GM12878 (cell line): ENCODE data around the gene BBS2.

Experiments
- CEBPB ChIP-seq, 2 experiments: fragments of 150-350 bp in 1 of 2; IDR thresholded peaks; 2 replicates each; pipeline ENCODE4 v1.6.1; 2012 to 2014; ENCODE audit warnings: low read depth in 2 of 2, low read length in 2 of 2, borderline replicate concordance in 1 of 2, inconsistent platforms in 1 of 2
- EZH2 ChIP-seq: IDR thresholded peaks from 2 replicates; pipeline ENCODE4 v1.6.1; 2012; ENCODE audit warnings: low read depth, mild to moderate bottlenecking, control low read depth, inconsistent platforms, low read length, borderline replicate concordance; ENCODE audit not compliant: control insufficient read depth
- FOXM1 ChIP-seq: IDR thresholded peaks from 2 replicates; pipeline ENCODE4 v1.6.1; 2012; ENCODE audit warnings: low read depth, mild to moderate bottlenecking, inconsistent platforms, low read length, moderate library complexity
- GATAD2B ChIP-seq: fragments of 450-650 bp; conservative IDR thresholded peaks from 2 replicates; pipeline ENCODE4 v1.6.1; 2017; ENCODE audit warnings: low read depth, mild to moderate bottlenecking, moderate library complexity
- NBN ChIP-seq: fragments of 450-650 bp; IDR thresholded peaks from 2 replicates; pipeline ENCODE4 v1.6.1; 2016
- POLR2AphosphoS5 ChIP-seq: IDR thresholded peaks from 2 replicates; pipeline ENCODE4 v1.6.1; 2011; ENCODE audit warnings: mild to moderate bottlenecking, low read length, inconsistent platforms
- SIX5 ChIP-seq: IDR thresholded peaks from 2 replicates; pipeline ENCODE4 v1.6.1; 2011; ENCODE audit warnings: mild to moderate bottlenecking, low read depth, low read length, moderate library complexity; ENCODE audit not compliant: severe bottlenecking

- no peak for TF ChIP-seq CEBPB (IDR thresholded peaks at IDR 0.05; ENCODE audit: borderline replicate concordance in 1 of 2, low read depth in 2 of 2, low read length in 2 of 2)
- no peak for TF ChIP-seq EZH2
- no peak for TF ChIP-seq GATAD2B
- no peak for TF ChIP-seq SIX5
- TF ChIP-seq NBN, result no peak
- no peak for TF ChIP-seq FOXM1
- no peak for TF ChIP-seq POLR2AphosphoS5
Measured at GRCh38 chr16:56547120-56547948, 27.5 kb upstream of the BBS2 start.
